A549 treated with GW870086 at 1 μM for 4 hours (cell line): ENCODE data around the gene PTPN13. TPM values are rescaled to one million over a fixed set of nuclear protein-coding genes. Genes with fewer than 3 reads are reported as not detected.

Experiments
- total RNA-seq: library from RNA; stranded (reverse); fragments of 200-300 nt; extraction: Qiagen RNA extraction; gene quantifications from 5 replicates; pipeline ENCODE4 v1.2.3, GENCODE V29; 2022; ENCODE audit warnings: low read depth

Gene PTPN13
- 3.3 to 4.5 TPM (median 4.0 TPM) in 5 replicates for total RNA-seq

GRCh38 chr4:86593688-86594558 is at the start of gene PTPN13:
PTPN13 (plus strand) TSS chr4:86594315; CDS start chr4:86635257, 40,942 bp downstream.

GRCh38 chr4:86848732-86849619 is 254.9 kb downstream of the PTPN13 start, which contains the start of gene SLC10A6:
SLC10A6 (minus strand) TSS chr4:86849384; CDS start chr4:86849115, 269 bp downstream.

Other genes with a start within 250 kb of the PTPN13 start
- 0.16 to 0.50 TPM (median 0.31 TPM) in 4 of 5 replicates, not detected in the other for gene MAPK10, start 234.3 kb upstream of the PTPN13 start, total RNA-seq